Activated T-cell treated with anti-CD3 and anti-CD28 coated beads for 48 hours (primary cell): ENCODE data around the gene ANKRD29.

Source experiments
- DNase-seq: peaks from one replicate; pipeline ENCODE4 v3.0.0-alpha.2; 2020; ENCODE audit warnings: low read depth

ANKRD29 gene

GRCh38 chr18:23662309-23663263 lies at the start of gene ANKRD29:
Gene ANKRD29, minus strand, starts transcription at chr18:23662911. Its CDS starts 181 bp downstream, at chr18:23662730.
- peak; percentile 40 for DNase-seq

GRCh38 chr18:23712445-23712844 lies 49.7 kb upstream of the ANKRD29 start:
- DNase-seq: no peak

- DNase-seq: no peak
These were observed 48.7 kb upstream of the ANKRD29 start for GRCh38 chr18:23711426-23711825.

- no peak for DNase-seq
These were observed 48.2 kb upstream of the ANKRD29 start for GRCh38 chr18:23710946-23711345.

GRCh38 chr18:23710068-23710527 lies 47.4 kb upstream of the ANKRD29 start:
- DNase-seq: no peak

- DNase-seq: no peak
These were observed 44.4 kb upstream of the ANKRD29 start for GRCh38 chr18:23706971-23707640.

GRCh38 chr18:23704806-23705205 lies 42.1 kb upstream of the ANKRD29 start:
- no peak for DNase-seq

- DNase-seq: no peak
These were observed 41.3 kb upstream of the ANKRD29 start for GRCh38 chr18:23703987-23704384.

GRCh38 chr18:23703057-23703986 lies 40.6 kb upstream of the ANKRD29 start:
- DNase-seq: no peak

GRCh38 chr18:23702606-23703005 lies 39.9 kb upstream of the ANKRD29 start:
- no peak for DNase-seq

GRCh38 chr18:23701544-23702064 lies 38.9 kb upstream of the ANKRD29 start:
- DNase-seq: no peak

- DNase-seq: no peak
These were observed 38.3 kb upstream of the ANKRD29 start for GRCh38 chr18:23701017-23701416.

- DNase-seq: no peak
These were observed 32.1 kb upstream of the ANKRD29 start for GRCh38 chr18:23694637-23695430.

GRCh38 chr18:23693846-23694245 lies 31.1 kb upstream of the ANKRD29 start:
- no peak for DNase-seq

- DNase-seq: no peak
These were observed 27.9 kb upstream of the ANKRD29 start for GRCh38 chr18:23690505-23691068.

GRCh38 chr18:23689616-23690504 lies 27.1 kb upstream of the ANKRD29 start:
- DNase-seq: no peak

GRCh38 chr18:23689031-23689615 lies 26.4 kb upstream of the ANKRD29 start, which contains the start of gene LAMA3:
Gene LAMA3, plus strand, starts transcription at chr18:23689453. Its CDS starts 231 bp downstream, at chr18:23689684.
- DNase-seq: no peak

GRCh38 chr18:23688528-23688927 lies 25.8 kb upstream of the ANKRD29 start:
- DNase-seq: no peak
